ENCODE results near the gene COA3. TPM values are rescaled to one million over a fixed set of nuclear protein-coding genes. Genes with fewer than 3 reads are reported as not detected.

Gene COA3
- total RNA-seq, 1 experiment from 2014 or later: 74.2 TPM

DNA sequence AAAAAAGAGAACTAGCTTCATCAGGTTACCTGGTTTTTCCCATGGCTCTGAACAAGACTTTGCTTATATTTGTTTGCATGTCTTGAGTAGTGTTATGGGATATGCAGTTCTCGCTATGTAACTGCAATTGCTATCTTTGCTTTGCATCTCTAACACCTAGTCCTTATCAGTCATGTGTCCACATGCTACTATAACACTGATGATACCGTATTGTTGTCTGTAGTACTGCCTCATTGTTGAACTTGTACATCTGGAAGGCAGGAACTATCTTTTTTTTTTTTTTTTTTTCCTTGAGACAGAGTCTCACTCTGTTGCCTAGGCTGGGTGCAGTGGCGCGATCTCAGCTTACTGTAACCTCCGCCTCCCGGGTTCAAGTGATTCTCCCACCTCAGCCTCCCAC lies 37.2 kb upstream of the COA3 start:
- H3K27ac ChIP-seq (ENCODE audit: insufficient read length, low read depth, low read length): no peak overlapping the region
- H3K27me3 ChIP-seq (ENCODE audit: insufficient read depth, low read length): no peaks in the 10 kb centered on the region
- H2BK20ac ChIP-seq (ENCODE audit: low read depth, low read length, poor library complexity, severe bottlenecking): no peak overlapping the region
- H2BK5ac ChIP-seq (ENCODE audit: insufficient read length, low read length): no peak overlapping the region
- H2BK15ac ChIP-seq (ENCODE audit: low read depth, low read length): no peak overlapping the region
- H3K23ac ChIP-seq (ENCODE audit: insufficient read length, low read depth, low read length): no peak overlapping the region
- H3K9me3 ChIP-seq (ENCODE audit: control insufficient read depth, low read depth, low read length): no peaks in the 10 kb centered on the region
- no peak overlapping the region for H2AK5ac ChIP-seq (ENCODE audit: insufficient read length, low read length)
- no peaks in the 10 kb centered on the region for H3K4me1 ChIP-seq (ENCODE audit: insufficient read depth, low read length)
- TF ChIP-seq, protein P1, sequence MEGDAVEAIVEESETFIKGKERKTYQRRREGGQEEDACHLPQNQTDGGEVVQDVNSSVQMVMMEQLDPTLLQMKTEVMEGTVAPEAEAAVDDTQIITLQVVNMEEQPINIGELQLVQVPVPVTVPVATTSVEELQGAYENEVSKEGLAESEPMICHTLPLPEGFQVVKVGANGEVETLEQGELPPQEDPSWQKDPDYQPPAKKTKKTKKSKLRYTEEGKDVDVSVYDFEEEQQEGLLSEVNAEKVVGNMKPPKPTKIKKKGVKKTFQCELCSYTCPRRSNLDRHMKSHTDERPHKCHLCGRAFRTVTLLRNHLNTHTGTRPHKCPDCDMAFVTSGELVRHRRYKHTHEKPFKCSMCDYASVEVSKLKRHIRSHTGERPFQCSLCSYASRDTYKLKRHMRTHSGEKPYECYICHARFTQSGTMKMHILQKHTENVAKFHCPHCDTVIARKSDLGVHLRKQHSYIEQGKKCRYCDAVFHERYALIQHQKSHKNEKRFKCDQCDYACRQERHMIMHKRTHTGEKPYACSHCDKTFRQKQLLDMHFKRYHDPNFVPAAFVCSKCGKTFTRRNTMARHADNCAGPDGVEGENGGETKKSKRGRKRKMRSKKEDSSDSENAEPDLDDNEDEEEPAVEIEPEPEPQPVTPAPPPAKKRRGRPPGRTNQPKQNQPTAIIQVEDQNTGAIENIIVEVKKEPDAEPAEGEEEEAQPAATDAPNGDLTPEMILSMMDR (conservative IDR thresholded peaks at IDR 0.05): no peak
- no peak overlapping the region for H4K5ac ChIP-seq (ENCODE audit: insufficient read length, low read depth, low read length)
- Mint-ChIP-seq H3K27ac (no peak overlapping the region), H3K9me3 (no peaks in the 10 kb centered on the region; a peak in 1 of 5 replicates), H3K4me1 (peaks cover 14 to 17% of the 10 kb centered on the region in 2 experiments), H3K4me3 (no peak overlapping the region), H3K27me3 (ENCODE audit: low read depth) (no peaks in the 10 kb centered on the region; the same call in 1 of the 2 replicates), H3K36me3 (ENCODE audit: insufficient read depth in 1 of 3, low read depth in 3 of 3) (peaks cover 39 to 67% (median 58%) of the 10 kb centered on the region in 3 experiments)
- H3K4me2 ChIP-seq (ENCODE audit: insufficient read depth, insufficient read length, low read length): no peak overlapping the region
- H3K56ac ChIP-seq (ENCODE audit: insufficient read length, low read depth, low read length): no peak overlapping the region
- no peak overlapping the region for H4K8ac ChIP-seq (replicated peaks; ENCODE audit: insufficient read length, low read depth, low read length)
- no peak overlapping the region for H2BK12ac ChIP-seq (ENCODE audit: insufficient read length, low read depth, low read length)
- H3K4ac ChIP-seq (ENCODE audit: low read depth, low read length): no peak overlapping the region
- no peak overlapping the region for H3K18ac ChIP-seq (ENCODE audit: insufficient read length, low read depth, low read length)
- no peak overlapping the region for H2AFZ ChIP-seq (ENCODE audit: low read length)
- no peak overlapping the region for H4K91ac ChIP-seq (ENCODE audit: insufficient read length, low read depth, low read length)
- H2BK120ac ChIP-seq (ENCODE audit: low read depth, low read length, poor library complexity, severe bottlenecking): no peak overlapping the region
- peaks cover 3% of the 10 kb centered on the region for H3K79me1 ChIP-seq (ENCODE audit: insufficient read depth, low read depth, low read length, poor library complexity, severe bottlenecking)
- H3K9ac ChIP-seq (ENCODE audit: extremely low read depth, insufficient read length, low read length): no peak overlapping the region
- H3T11ph ChIP-seq (ENCODE audit: low read length): no peak overlapping the region
- WGBS (ENCODE audit: extremely low coverage, insufficient read length, low lambda C conversion rate): no CpG with 5 or more reads among the region's 6 CpGs
- H3K79me2 ChIP-seq (ENCODE audit: insufficient read depth, low read length): peaks cover 5% of the 10 kb centered on the region; the same call in 1 of the 2 replicates
- DNase-seq: no peak
- H3K14ac ChIP-seq (ENCODE audit: insufficient read depth, low read length): no peak overlapping the region
- H4K20me1 ChIP-seq (ENCODE audit: control insufficient read depth, insufficient read depth, insufficient read length): no peaks in the 10 kb centered on the region
- peaks cover 9% of the 10 kb centered on the region for H3K23me2 ChIP-seq (ENCODE audit: insufficient read length, low read depth, low read length, poor library complexity, severe bottlenecking)

Data from H9 (cell line).